Measurements from ENCODE around the gene FBXW7. TPM values are rescaled to one million over a fixed set of nuclear protein-coding genes. Genes with fewer than 3 reads are reported as not detected.

FBXW7 gene
- total RNA-seq, 3 donors from 2014 or later (not counting 1 experiment from before 2014, with no cell fraction given), result 172 to 202 (median 175) TPM

DNA sequence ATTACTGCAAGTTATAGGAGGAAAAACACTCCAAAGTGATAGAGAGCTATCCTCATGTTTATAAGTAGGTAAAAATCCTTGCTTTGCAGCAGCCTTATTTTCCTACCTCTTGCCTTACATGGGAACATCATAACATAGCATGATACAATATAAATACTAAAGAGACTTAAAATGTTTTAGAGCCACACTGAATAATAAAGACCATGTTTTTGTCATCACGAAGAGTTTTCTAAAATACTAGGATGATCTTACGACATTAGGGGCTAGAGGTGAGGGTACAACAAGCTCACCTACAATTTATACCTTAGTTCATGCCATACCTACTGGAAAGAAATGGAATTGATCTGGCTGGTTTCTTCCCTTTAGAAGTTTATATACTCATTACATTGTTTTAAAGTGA is 184.8 kb downstream of the FBXW7 start:
- Mint-ChIP-seq H3K4me3 (no peak overlapping the region), H3K9me3 (no peaks in the 10 kb centered on the region), H3K4me1 (peaks cover 0 to 24% of the 10 kb centered on the region in 2 donors), H3K36me3 (no peaks in the 10 kb centered on the region), H3K27me3 (ENCODE audit: low read depth in 2 of 2) (no peaks in the 10 kb centered on the region), H3K27ac (no peak overlapping the region)
- Histone ChIP-seq H3K9me3 (ENCODE audit: control insufficient read depth, insufficient read depth, low read length) (no peaks in the 10 kb centered on the region), H3K4me3 (ENCODE audit: low read length) (no peak overlapping the region), H3K27ac (ENCODE audit: low read length) (no peak overlapping the region), H3K4me1 (ENCODE audit: control insufficient read depth, insufficient read depth, low read length) (no peaks in the 10 kb centered on the region), H3K36me3 (ENCODE audit: control insufficient read depth, insufficient read depth, low read length) (peaks cover 8% of the 10 kb centered on the region), H3K27me3 (ENCODE audit: control insufficient read depth, insufficient read depth, low read length) (no peaks in the 10 kb centered on the region)
- TF ChIP-seq, protein P1, sequence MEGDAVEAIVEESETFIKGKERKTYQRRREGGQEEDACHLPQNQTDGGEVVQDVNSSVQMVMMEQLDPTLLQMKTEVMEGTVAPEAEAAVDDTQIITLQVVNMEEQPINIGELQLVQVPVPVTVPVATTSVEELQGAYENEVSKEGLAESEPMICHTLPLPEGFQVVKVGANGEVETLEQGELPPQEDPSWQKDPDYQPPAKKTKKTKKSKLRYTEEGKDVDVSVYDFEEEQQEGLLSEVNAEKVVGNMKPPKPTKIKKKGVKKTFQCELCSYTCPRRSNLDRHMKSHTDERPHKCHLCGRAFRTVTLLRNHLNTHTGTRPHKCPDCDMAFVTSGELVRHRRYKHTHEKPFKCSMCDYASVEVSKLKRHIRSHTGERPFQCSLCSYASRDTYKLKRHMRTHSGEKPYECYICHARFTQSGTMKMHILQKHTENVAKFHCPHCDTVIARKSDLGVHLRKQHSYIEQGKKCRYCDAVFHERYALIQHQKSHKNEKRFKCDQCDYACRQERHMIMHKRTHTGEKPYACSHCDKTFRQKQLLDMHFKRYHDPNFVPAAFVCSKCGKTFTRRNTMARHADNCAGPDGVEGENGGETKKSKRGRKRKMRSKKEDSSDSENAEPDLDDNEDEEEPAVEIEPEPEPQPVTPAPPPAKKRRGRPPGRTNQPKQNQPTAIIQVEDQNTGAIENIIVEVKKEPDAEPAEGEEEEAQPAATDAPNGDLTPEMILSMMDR (IDR thresholded peaks at IDR 0.05), result no peak
- WGBS (ENCODE audit: insufficient coverage), result 86% methylated on average over 1 of the region's 2 CpGs
- ATAC-seq (no peak), DNase-seq (no peak)
- intact Hi-C loops (cut with micrococcal nuclease), result no loop called here

GRCh38 chr4:152348670-152349069 is 187.2 kb downstream of the FBXW7 start:
- Histone ChIP-seq H3K27me3 (ENCODE audit: control insufficient read depth, insufficient read depth, low read length) (no peaks in the 10 kb centered on the region), H3K9me3 (ENCODE audit: control insufficient read depth, insufficient read depth, low read length) (no peaks in the 10 kb centered on the region), H3K36me3 (ENCODE audit: control insufficient read depth, insufficient read depth, low read length) (peaks cover 16% of the 10 kb centered on the region), H3K4me1 (ENCODE audit: control insufficient read depth, insufficient read depth, low read length) (no peaks in the 10 kb centered on the region), H3K27ac (ENCODE audit: low read length) (no peak overlapping the region), H3K4me3 (ENCODE audit: low read length) (no peak overlapping the region)
- no peaks in the 10 kb centered on the region for H3K36me3 Mint-ChIP-seq
- ATAC-seq (peak; percentile 47 to 67 (median 57)), DNase-seq (peak in 1 of 2 donors; percentile 49)
- no peaks in the 10 kb centered on the region for H3K9me3 Mint-ChIP-seq
- WGBS (ENCODE audit: insufficient coverage), result no CpG with 5 or more reads among the region's 1 CpG
- intact Hi-C loops (cut with micrococcal nuclease), result no loop called here
- H3K4me3 Mint-ChIP-seq, result no peak overlapping the region
- TF ChIP-seq, protein P1 (IDR thresholded peaks at IDR 0.05), result no peak
- no peaks in the 10 kb centered on the region for H3K27me3 Mint-ChIP-seq (ENCODE audit: low read depth in 2 of 2)
- peaks cover 4 to 19% of the 10 kb centered on the region in 2 donors for H3K4me1 Mint-ChIP-seq
- no peak overlapping the region for H3K27ac Mint-ChIP-seq

- H3K9me3 ChIP-seq (ENCODE audit: control insufficient read depth, insufficient read depth, low read length), result no peaks in the 10 kb centered on the region
- no peaks in the 10 kb centered on the region for H3K9me3 Mint-ChIP-seq
- peak overlapping the region in 1 of 2 donors; percentile 46 for H3K27ac Mint-ChIP-seq
- H3K27ac ChIP-seq (ENCODE audit: low read length), result no peak overlapping the region
- intact Hi-C loops (cut with micrococcal nuclease), result no loop called here
- DNase-seq (no peak), ATAC-seq (no peak)
- no peaks in the 10 kb centered on the region for H3K27me3 ChIP-seq (ENCODE audit: control insufficient read depth, insufficient read depth, low read length)
- H3K36me3 Mint-ChIP-seq, result no peaks in the 10 kb centered on the region
- TF ChIP-seq, protein P1 (IDR thresholded peaks at IDR 0.05), result no peak
- peaks cover 4 to 8% of the 10 kb centered on the region in 2 donors for H3K4me1 Mint-ChIP-seq
- H3K4me1 ChIP-seq (ENCODE audit: control insufficient read depth, insufficient read depth, low read length), result no peaks in the 10 kb centered on the region
- no peaks in the 10 kb centered on the region for H3K27me3 Mint-ChIP-seq (ENCODE audit: low read depth in 2 of 2)
- no peak overlapping the region for H3K4me3 Mint-ChIP-seq
- no peak overlapping the region for H3K4me3 ChIP-seq (ENCODE audit: low read length)
- H3K36me3 ChIP-seq (ENCODE audit: control insufficient read depth, insufficient read depth, low read length), result peaks cover 16% of the 10 kb centered on the region
- WGBS (ENCODE audit: insufficient coverage), result 98% methylated on average over 3 of the region's 4 CpGs
Measured at GRCh38 chr4:152346979-152347378, 188.9 kb downstream of the FBXW7 start.

- H3K27me3 ChIP-seq (ENCODE audit: control insufficient read depth, insufficient read depth, low read length), result no peaks in the 10 kb centered on the region
- TF ChIP-seq, protein P1 (IDR thresholded peaks at IDR 0.05), result no peak
- H3K4me3 ChIP-seq (ENCODE audit: low read length), result no peak overlapping the region
- DNase-seq, result no peak
- WGBS (ENCODE audit: insufficient coverage), result 93% methylated on average over 2 of the region's 2 CpGs
- Mint-ChIP-seq H3K27me3 (ENCODE audit: low read depth in 2 of 2) (no peaks in the 10 kb centered on the region), H3K27ac (peak overlapping the region in 1 of 2 donors; percentile 46), H3K9me3 (no peaks in the 10 kb centered on the region), H3K36me3 (no peaks in the 10 kb centered on the region), H3K4me3 (no peak overlapping the region), H3K4me1 (peaks cover 4 to 7% of the 10 kb centered on the region in 2 donors)
- H3K4me1 ChIP-seq (ENCODE audit: control insufficient read depth, insufficient read depth, low read length), result no peaks in the 10 kb centered on the region
- H3K36me3 ChIP-seq (ENCODE audit: control insufficient read depth, insufficient read depth, low read length), result peaks cover 16% of the 10 kb centered on the region
- ATAC-seq, result no peak
- intact Hi-C loops (cut with micrococcal nuclease), result no loop called here
- no peak overlapping the region for H3K27ac ChIP-seq (ENCODE audit: low read length)
- H3K9me3 ChIP-seq (ENCODE audit: control insufficient read depth, insufficient read depth, low read length), result no peaks in the 10 kb centered on the region
Measured at GRCh38 chr4:152346526-152346925, 189.4 kb downstream of the FBXW7 start.
